Liver (tissue), 9 donors: ENCODE data around the gene RNFT2. TPM values are rescaled to one million over a fixed set of nuclear protein-coding genes. Genes with fewer than 3 reads are reported as not detected.

Source experiments
- DNase-seq: peaks from one replicate; pipeline ENCODE4 v3.0.0-alpha.2; 2017; ENCODE audit warnings: low spot score
- H3K27ac ChIP-seq, 2 donors: one replicate each; pipeline ENCODE4 v1.7.0; 2013; ENCODE audit warnings: inconsistent platforms in 2 of 2, low read length in 2 of 2, control low read depth in 1 of 2, low read depth in 1 of 2, mild to moderate bottlenecking in 1 of 2
- H3K27me3 ChIP-seq, 4 donors: one replicate each; pipeline versions ENCODE4 v1.6.1 to v1.7.0; 2013; ENCODE audit warnings: low read length in 3 of 4, inconsistent platforms in 1 of 4, mild to moderate bottlenecking in 1 of 4, moderate library complexity in 1 of 4; ENCODE audit not compliant: control insufficient read depth in 4 of 4, insufficient read depth in 4 of 4
- H3K36me3 ChIP-seq, 4 donors: one replicate each; pipeline versions ENCODE4 v1.6.1 to v1.7.0; 2013; ENCODE audit warnings: low read length in 3 of 4, mild to moderate bottlenecking in 3 of 4, low read depth in 1 of 4, moderate library complexity in 1 of 4; ENCODE audit not compliant: control insufficient read depth in 4 of 4, insufficient read depth in 3 of 4
- H3K4me1 ChIP-seq, 4 donors: one replicate each; pipeline versions ENCODE4 v1.6.1 to v1.7.0; 2013; ENCODE audit warnings: low read length in 3 of 4, mild to moderate bottlenecking in 3 of 4, moderate library complexity in 1 of 4; ENCODE audit not compliant: control insufficient read depth in 4 of 4, insufficient read depth in 4 of 4
- H3K4me3 ChIP-seq, 3 donors: one replicate each; pipeline versions ENCODE4 v1.6.1 to v1.7.0; 2013; ENCODE audit warnings: low read length in 3 of 3, control low read depth in 1 of 3, low read depth in 1 of 3, mild to moderate bottlenecking in 1 of 3
- H3K9ac ChIP-seq, 2 donors: one replicate each; pipeline ENCODE4 v1.7.0; 2013; ENCODE audit warnings: low read length in 2 of 2, mild to moderate bottlenecking in 2 of 2, moderate library complexity in 2 of 2, control low read depth in 1 of 2, low read depth in 1 of 2
- H3K9me3 ChIP-seq, 4 donors: one replicate each; pipeline versions ENCODE4 v1.6.1 to v1.7.0; 2013; ENCODE audit warnings: low read length in 3 of 4; ENCODE audit not compliant: control insufficient read depth in 4 of 4
- ATF3 ChIP-seq: IDR thresholded peaks from 2 replicates; pipeline ENCODE4 v1.6.1; 2016; ENCODE audit warnings: antibody characterized with exemption
- CTCF ChIP-seq: fragments of 150-350 bp; IDR thresholded peaks from 2 replicates; pipeline ENCODE4 v1.5.1; 2017; ENCODE audit warnings: improper control_type of control experiment, low read depth, low read length; ENCODE audit not compliant: missing input control
- EGR1 ChIP-seq, 2 donors: IDR thresholded peaks; 2 replicates each; pipeline ENCODE4 v1.6.1; 2016 to 2018; ENCODE audit warnings: antibody characterized with exemption in 2 of 2, low read depth in 2 of 2
- FOXA1 ChIP-seq: IDR thresholded peaks from 2 replicates; pipeline ENCODE4 v1.6.1; 2016; ENCODE audit warnings: antibody characterized with exemption
- FOXA2 ChIP-seq: IDR thresholded peaks from 2 replicates; pipeline ENCODE4 v1.6.1; 2016; ENCODE audit warnings: antibody characterized with exemption
- GABPA ChIP-seq, 2 donors: IDR thresholded peaks in 1 of 2; conservative IDR thresholded peaks in 1 of 2; 2 replicates each; pipeline ENCODE4 v1.6.1; 2016; ENCODE audit warnings: antibody characterized with exemption in 2 of 2, mild to moderate bottlenecking in 1 of 2, moderate library complexity in 1 of 2
- HNF4A ChIP-seq, 2 donors: conservative IDR thresholded peaks; 2 replicates each; pipeline ENCODE4 v1.6.1; 2016; ENCODE audit warnings: antibody characterized with exemption in 2 of 2, mild to moderate bottlenecking in 2 of 2
- HNF4G ChIP-seq: IDR thresholded peaks from 2 replicates; pipeline ENCODE4 v1.6.1; 2016; ENCODE audit warnings: antibody characterized with exemption
- JUND ChIP-seq, 2 donors: IDR thresholded peaks; 2 replicates each; pipeline ENCODE4 v1.6.1; 2016; ENCODE audit warnings: antibody characterized with exemption in 2 of 2
- MAX ChIP-seq: IDR thresholded peaks from 2 replicates; pipeline ENCODE4 v1.6.1; 2016; ENCODE audit warnings: antibody characterized with exemption
- NR2F2 ChIP-seq: IDR thresholded peaks from 2 replicates; pipeline ENCODE4 v1.6.1; 2016; ENCODE audit warnings: antibody characterized with exemption
- RAD21 ChIP-seq, 2 donors: IDR thresholded peaks; 2 replicates each; pipeline ENCODE4 v1.6.1; 2016; ENCODE audit warnings: antibody characterized with exemption in 2 of 2, mild to moderate bottlenecking in 2 of 2
- REST ChIP-seq: IDR thresholded peaks from 2 replicates; pipeline ENCODE4 v1.6.1; 2016; ENCODE audit warnings: antibody characterized with exemption, mild to moderate bottlenecking
- RXRA ChIP-seq, 2 donors: IDR thresholded peaks; 2 replicates each; pipeline ENCODE4 v1.6.1; 2017 to 2018; ENCODE audit warnings: antibody characterized with exemption in 2 of 2, mild to moderate bottlenecking in 1 of 2
- SP1 ChIP-seq: IDR thresholded peaks from 2 replicates; pipeline ENCODE4 v1.6.1; 2018; ENCODE audit warnings: antibody characterized with exemption, mild to moderate bottlenecking
- YY1 ChIP-seq: IDR thresholded peaks from 2 replicates; pipeline ENCODE4 v1.6.1; 2016; ENCODE audit warnings: antibody characterized with exemption, mild to moderate bottlenecking
- ZBTB33 ChIP-seq: IDR thresholded peaks from 2 replicates; pipeline ENCODE4 v1.6.1; 2016; ENCODE audit warnings: antibody characterized with exemption
- WGBS: extraction: QIAGEN DNeasy Blood & Tissue Kit; methylation state at CpG from one replicate; pipeline ENCODE4 v1.1.7; 2013; 5-methylcytosine and 5-hydroxymethylcytosine counted together
- polyA plus RNA-seq, 2 donors: library from polyadenylated mRNA; stranded (reverse) in 1 of 2; unstranded in 1 of 2; fragments of 200-250 nt in 1 of 2; fragments of >200 nt in 1 of 2; fragmentation: Nextera tagmentation in 1 of 2; extraction: Ambion mirVana in 1 of 2; gene quantifications; one replicate each; pipeline versions ENCODE4 v1.2.1 to v1.2.3, GENCODE V29; 2013 to 2015
- total RNA-seq, 2 donors: library from RNA; depleted of rRNA; stranded (reverse); fragments of >200 nt; gene quantifications; one replicate each; pipeline ENCODE4 v1.2.3, GENCODE V29; 2014
- donor health status: healthy.
- donor health status: healthy.
- donor health status: healthy.
- donor health status: healthy.
- donor health status: healthy.

Gene RNFT2
- total RNA-seq (1 to 10 TPM in 1 of 2 donors, under 1 TPM in 1; 0.17 to 1.4 TPM), polyA plus RNA-seq (under 1 TPM; 0.13 to 0.22 TPM)

GRCh38 chr12:116737774-116738657 is at the start of gene RNFT2, which contains the start of gene SPRING1:
Gene RNFT2 (plus strand): TSS chr12:116738315. CDS start chr12:116740498, 2,183 bp downstream.
Gene SPRING1 (minus strand): TSS chr12:116738069. CDS start chr12:116737900, 169 bp downstream.
- peak within 1 kb of the TSS; percentile 26 to 60 for H3K27ac ChIP-seq
- WGBS: 1% methylated on average over 80 of the region's 80 CpGs

More at GRCh38 chr12:116737774-116738657, at the start of gene RNFT2, which contains the start of gene SPRING1:
- Histone ChIP-seq H3K4me1 (peaks cover 3 to 33% (median 28%) of the 10 kb centered on the region in 4 donors), H3K36me3 (no peaks in the 10 kb centered on the region), H3K4me3 (peak within 1 kb of the TSS; percentile 79 to 99 (median 82)), H3K27me3 (no peaks in the 10 kb centered on the region), H3K9ac (peak within 1 kb of the TSS; percentile 61 to 91), H3K9me3 (no peaks in the 10 kb centered on the region)
- DNase-seq: peak; percentile 99
- TF ChIP-seq HNF4A (conservative IDR thresholded peaks at IDR 0.05) (peak in 1 of 2 donors; percentile 34), JUND (IDR thresholded peaks at IDR 0.05) (peak in 1 of 2 donors; percentile 14), GABPA (IDR thresholded peaks at IDR 0.05 in 1 of 2, conservative IDR thresholded peaks at IDR 0.05 in 1 of 2) (peak; percentile 55 to 88), NR2F2 (no peak), RXRA (IDR thresholded peaks at IDR 0.05) (peak; percentile 38 to 56), ATF3 (no peak), RAD21 (IDR thresholded peaks at IDR 0.05) (peak in 1 of 2 donors; percentile 23), ZBTB33 (peak; percentile 45), FOXA1 (peak; percentile 25), HNF4G (no peak), CTCF (no peak), REST (no peak), YY1 (peak; percentile 64), FOXA2 (no peak), MAX (peak; percentile 80), SP1 (peak; percentile 96), EGR1 (IDR thresholded peaks at IDR 0.05; ENCODE audit: low read depth in 2 of 2) (peak; percentile 82 to 87)
